ENCODE data around the gene RNF31. TPM values are rescaled to one million over a fixed set of nuclear protein-coding genes. Genes with fewer than 3 reads are reported as not detected.

RNF31 gene
- total and polyA plus RNA-seq, 2 of the 13 experiments (the other 11 are each of a cell fraction or from before 2014, with no cell fraction given) = 48.2 to 86.8 TPM

DNA sequence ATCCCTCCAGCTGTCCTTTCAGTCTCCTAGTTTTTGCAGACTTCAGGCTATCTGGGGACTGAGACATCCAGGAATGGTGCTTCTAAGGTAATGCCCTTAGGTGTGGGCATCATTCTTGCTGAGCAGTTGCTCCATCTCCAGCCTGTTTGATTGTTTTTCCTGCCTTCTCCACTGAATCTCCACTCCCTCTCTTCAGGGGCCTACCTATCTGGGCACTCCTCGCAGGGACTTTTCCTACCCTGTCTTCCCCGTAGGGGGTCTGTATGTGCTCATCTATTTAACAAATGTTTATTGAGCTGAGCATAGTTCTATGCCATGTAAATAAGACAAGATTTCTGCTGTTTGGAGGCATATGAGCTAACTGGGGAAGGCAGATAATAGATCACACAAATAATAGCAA is 14.3 kb upstream of the RNF31 start:
- BruUV-seq (replicated peaks) = no TSS peak
- intact Hi-C loops (cut with micrococcal nuclease; ENCODE audit: unreplicated experiment) = no loop called here
- H3K27me3 ChIP-seq (ENCODE audit: control insufficient read depth in 1 of 2, insufficient read depth in 2 of 2, low read length in 2 of 2) = no peaks in the 10 kb centered on the region; a peak in 1 of 5 replicates
- DNase-seq (ENCODE audit: low spot score) (no peak), FAIRE-seq (no peak), ATAC-seq (no peak)
- H2AFZ ChIP-seq (ENCODE audit: low read length) = no peak overlapping the region
- peaks cover 64% of the 10 kb centered on the region for H3K4me1 ChIP-seq (ENCODE audit: insufficient read depth, low read length)
- H3K27ac ChIP-seq (ENCODE audit: extremely low read length, insufficient read depth, low read length) = no peak overlapping the region
- H3K4me2 ChIP-seq (ENCODE audit: low read depth, low read length) = no peak overlapping the region
- H3K4me3 ChIP-seq (replicated peaks in 1 of 3; ENCODE audit: insufficient read depth in 1 of 3, low read depth in 2 of 3, low read length in 3 of 3) = no peak overlapping the region
- 86% methylated on average over 2 of the region's 2 CpGs for WGBS (ENCODE audit: low lambda C conversion rate)
- POLR2A ChIA-PET = interaction anchor here (1.5 to 22.7 kb wide), 5 partner anchors 8 to 38 kb away, joined by 4 to 977 read pairs (median 16); partner anchors contain the start of genes DCAF11, EMC9, NRL and PCK2
- H3K79me2 ChIP-seq (ENCODE audit: insufficient read depth, low read length) = peaks cover 15% of the 10 kb centered on the region
- peaks cover 4% of the 10 kb centered on the region; the same call in 1 of the 2 replicates for H4K20me1 ChIP-seq (ENCODE audit: insufficient read depth, low read length)
- CTCF ChIA-PET (ENCODE audit: low intra/inter-chr PET ratio, low total read pairs) = no interaction called here
- H3K9me3 ChIP-seq (ENCODE audit: low read length) = no peaks in the 10 kb centered on the region
- peaks cover 2 to 9% of the 10 kb centered on the region in 2 experiments for H3K36me3 ChIP-seq (replicated peaks in 1 of 2; ENCODE audit: control insufficient read depth in 1 of 2, insufficient read depth in 2 of 2, low read length in 2 of 2)
- no peak overlapping the region for H3K9ac ChIP-seq (ENCODE audit: insufficient read depth, low read depth, low read length)
- in situ Hi-C loops (cut with HindIII; ENCODE audit: extremely low pct_ligation_motif_present, low pct_unique_long_range_greater_than_20kb) = loop anchor here (25.0 kb wide), 1 partner anchor 821 kb away; the partner anchor contains the start of genes BCL2L2, PABPN1 and PPP1R3E
- TF ChIP-seq, protein P1, sequence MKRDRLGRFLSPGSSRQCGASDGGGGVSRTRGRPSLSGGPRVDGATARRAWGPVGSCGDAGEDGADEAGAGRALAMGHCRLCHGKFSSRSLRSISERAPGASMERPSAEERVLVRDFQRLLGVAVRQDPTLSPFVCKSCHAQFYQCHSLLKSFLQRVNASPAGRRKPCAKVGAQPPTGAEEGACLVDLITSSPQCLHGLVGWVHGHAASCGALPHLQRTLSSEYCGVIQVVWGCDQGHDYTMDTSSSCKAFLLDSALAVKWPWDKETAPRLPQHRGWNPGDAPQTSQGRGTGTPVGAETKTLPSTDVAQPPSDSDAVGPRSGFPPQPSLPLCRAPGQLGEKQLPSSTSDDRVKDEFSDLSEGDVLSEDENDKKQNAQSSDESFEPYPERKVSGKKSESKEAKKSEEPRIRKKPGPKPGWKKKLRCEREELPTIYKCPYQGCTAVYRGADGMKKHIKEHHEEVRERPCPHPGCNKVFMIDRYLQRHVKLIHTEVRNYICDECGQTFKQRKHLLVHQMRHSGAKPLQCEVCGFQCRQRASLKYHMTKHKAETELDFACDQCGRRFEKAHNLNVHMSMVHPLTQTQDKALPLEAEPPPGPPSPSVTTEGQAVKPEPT (CRISPR knock-in tag; IDR thresholded peaks at IDR 0.05; ENCODE audit: low read depth) = no peak
- 0 out of 2 replicates have a peak, but pooled peaks have one; percentile 7 for TF ChIP-seq MEF2D (CRISPR knock-in tag; IDR thresholded peaks at IDR 0.05)
- TF ChIP-seq RARG (CRISPR knock-in tag; IDR thresholded peaks at IDR 0.05; ENCODE audit: low read depth) = no peak
- TF ChIP-seq ZNF878 (CRISPR knock-in tag; IDR thresholded peaks at IDR 0.05) = no peak
- TF ChIP-seq ZSCAN25 (CRISPR knock-in tag; IDR thresholded peaks at IDR 0.05) = no peak
- no peak for TF ChIP-seq GABPB1 (CRISPR knock-in tag; IDR thresholded peaks at IDR 0.05)
- TF ChIP-seq, protein P2, sequence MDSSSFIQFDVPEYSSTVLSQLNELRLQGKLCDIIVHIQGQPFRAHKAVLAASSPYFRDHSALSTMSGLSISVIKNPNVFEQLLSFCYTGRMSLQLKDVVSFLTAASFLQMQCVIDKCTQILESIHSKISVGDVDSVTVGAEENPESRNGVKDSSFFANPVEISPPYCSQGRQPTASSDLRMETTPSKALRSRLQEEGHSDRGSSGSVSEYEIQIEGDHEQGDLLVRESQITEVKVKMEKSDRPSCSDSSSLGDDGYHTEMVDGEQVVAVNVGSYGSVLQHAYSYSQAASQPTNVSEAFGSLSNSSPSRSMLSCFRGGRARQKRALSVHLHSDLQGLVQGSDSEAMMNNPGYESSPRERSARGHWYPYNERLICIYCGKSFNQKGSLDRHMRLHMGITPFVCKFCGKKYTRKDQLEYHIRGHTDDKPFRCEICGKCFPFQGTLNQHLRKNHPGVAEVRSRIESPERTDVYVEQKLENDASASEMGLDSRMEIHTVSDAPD (CRISPR knock-in tag; IDR thresholded peaks at IDR 0.05) = no peak
- TF ChIP-seq ONECUT2 (CRISPR knock-in tag; IDR thresholded peaks at IDR 0.05) = no peak
- TF ChIP-seq, protein P3, sequence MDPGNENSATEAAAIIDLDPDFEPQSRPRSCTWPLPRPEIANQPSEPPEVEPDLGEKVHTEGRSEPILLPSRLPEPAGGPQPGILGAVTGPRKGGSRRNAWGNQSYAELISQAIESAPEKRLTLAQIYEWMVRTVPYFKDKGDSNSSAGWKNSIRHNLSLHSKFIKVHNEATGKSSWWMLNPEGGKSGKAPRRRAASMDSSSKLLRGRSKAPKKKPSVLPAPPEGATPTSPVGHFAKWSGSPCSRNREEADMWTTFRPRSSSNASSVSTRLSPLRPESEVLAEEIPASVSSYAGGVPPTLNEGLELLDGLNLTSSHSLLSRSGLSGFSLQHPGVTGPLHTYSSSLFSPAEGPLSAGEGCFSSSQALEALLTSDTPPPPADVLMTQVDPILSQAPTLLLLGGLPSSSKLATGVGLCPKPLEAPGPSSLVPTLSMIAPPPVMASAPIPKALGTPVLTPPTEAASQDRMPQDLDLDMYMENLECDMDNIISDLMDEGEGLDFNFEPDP (CRISPR knock-in tag; conservative IDR thresholded peaks at IDR 0.05) = 0 out of 2 replicates have a peak, but pooled peaks have one; percentile 81
- TF ChIP-seq ZNF7 (CRISPR knock-in tag; IDR thresholded peaks at IDR 0.05) = no peak
- no peak for TF ChIP-seq ZNF382 (CRISPR knock-in tag; IDR thresholded peaks at IDR 0.05; ENCODE audit: borderline replicate concordance)
- TF ChIP-seq GPN1 (CRISPR knock-in tag; IDR thresholded peaks at IDR 0.05; ENCODE audit: borderline replicate concordance) = no peak
- TF ChIP-seq ZNF816 (CRISPR knock-in tag; IDR thresholded peaks at IDR 0.05; ENCODE audit: borderline replicate concordance) = no peak
- no peak for TF ChIP-seq ATF7 (IDR thresholded peaks at IDR 0.05)
- no peak for TF ChIP-seq ATF7 (CRISPR knock-in tag; IDR thresholded peaks at IDR 0.05)
- no peak for TF ChIP-seq DMAP1 (CRISPR knock-in tag; IDR thresholded peaks at IDR 0.05)
- TF ChIP-seq ZNF160 (CRISPR knock-in tag; IDR thresholded peaks at IDR 0.05) = no peak
- 0 out of 2 replicates have a peak, but pooled peaks have one; percentile 18 for TF ChIP-seq PITX1 (CRISPR knock-in tag; IDR thresholded peaks at IDR 0.05)
- TF ChIP-seq IKZF4 (CRISPR knock-in tag; IDR thresholded peaks at IDR 0.05; ENCODE audit: borderline replicate concordance, low read depth, not compliant biosample characterization) = no peak
- no peak for TF ChIP-seq ZNF180 (CRISPR knock-in tag; IDR thresholded peaks at IDR 0.05; ENCODE audit: borderline replicate concordance, low read depth)
- TF ChIP-seq IKZF1 (IDR thresholded peaks at IDR 0.05) = no peak
- 0 out of 2 replicates have a peak, but pooled peaks have one; percentile 58 for TF ChIP-seq KLF15 (CRISPR knock-in tag; IDR thresholded peaks at IDR 0.05; ENCODE audit: borderline replicate concordance)
- no peak for TF ChIP-seq ZNF335 (CRISPR knock-in tag; IDR thresholded peaks at IDR 0.05)

Data from HepG2 (cell line).